GM10266 (cell line): ENCODE measurements around the gene CACNA2D4.

Experiments used
- DNase-seq: peaks from one replicate; pipeline ENCODE4 v3.0.0; 2012; ENCODE audit errors: extremely low spot score
- CTCF ChIP-seq: IDR thresholded peaks from 2 replicates; pipeline ENCODE4 v1.5.1; 2012; ENCODE audit warnings: mild to moderate bottlenecking, low read depth; ENCODE audit not compliant: control insufficient read depth, insufficient read depth; ENCODE audit errors: missing control alignments

Gene CACNA2D4

GRCh38 chr12:1779783-1780182, 138.7 kb downstream of the CACNA2D4 start:
- TF ChIP-seq CTCF = no peak

GRCh38 chr12:1778911-1779310, 139.5 kb downstream of the CACNA2D4 start:
- DNase-seq = no peak
- no peak for TF ChIP-seq CTCF

More at GRCh38 chr12:1779783-1780182, 138.7 kb downstream of the CACNA2D4 start:
- DNase-seq = no peak

- DNase-seq = no peak
- no peak for TF ChIP-seq CTCF
These were observed 140.7 kb downstream of the CACNA2D4 start for GRCh38 chr12:1777798-1778197.

- DNase-seq = no peak
- no peak for TF ChIP-seq CTCF
These were observed 142.1 kb downstream of the CACNA2D4 start for GRCh38 chr12:1776170-1776921.

GRCh38 chr12:1773937-1774655, 144.4 kb downstream of the CACNA2D4 start:
- no peak for DNase-seq
- no peak for TF ChIP-seq CTCF

- no peak for DNase-seq
- TF ChIP-seq CTCF = no peak
These were observed 148.5 kb downstream of the CACNA2D4 start for GRCh38 chr12:1769809-1770494.

- TF ChIP-seq CTCF = no peak
- no peak for DNase-seq
These were observed 149.8 kb downstream of the CACNA2D4 start for GRCh38 chr12:1768615-1769014.
